G401 (cell line): ENCODE results near the gene SNX8. TPM values are rescaled to one million over a fixed set of nuclear protein-coding genes. Genes with fewer than 3 reads are reported as not detected.
"Not testable (repeated sequence)": the region's sequence is repeated elsewhere in the genome, so short reads cannot be mapped to it uniquely, and the experiment has no call there.

ENCODE experiments used
- DNase-seq: peaks from one replicate; pipeline ENCODE4 v3.0.0-alpha.2; 2015; ENCODE audit warnings: low spot score
- in situ Hi-C: cut with HindIII; loops from 2 replicates; pipeline ENCODE4 v1.10.0; 2016; ENCODE audit warnings: low sequenced_read_pairs, mixed read lengths
- total RNA-seq: library from RNA; depleted of rRNA; stranded (reverse); fragments of >200 nt; shearing (Covaris generic); gene quantifications from 2 replicates; pipeline ENCODE4 v1.2.3, GENCODE V29; 2014

The SNX8 gene
- total RNA-seq, 1 experiment from 2014 or later = 52.9 TPM

DNA sequence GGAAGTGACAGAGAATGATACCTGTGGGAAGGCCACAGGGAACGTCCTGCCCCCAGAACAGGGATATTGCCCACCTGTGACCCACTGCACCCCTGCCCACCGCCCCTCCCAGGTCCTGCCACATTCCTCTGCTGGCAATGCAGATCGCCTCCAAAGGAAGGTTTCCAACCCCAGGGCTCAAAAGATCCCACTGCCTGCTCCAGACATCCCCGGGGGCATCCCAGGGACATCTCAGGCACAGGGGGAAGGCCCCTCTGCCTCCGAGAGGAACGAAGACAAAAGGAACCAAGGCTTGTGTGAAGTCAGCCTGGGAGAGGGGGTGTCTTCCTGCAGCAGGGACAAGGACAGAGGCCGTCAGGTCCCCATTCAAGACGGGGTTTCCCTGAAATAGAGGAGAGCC is 43.7 kb downstream of the SNX8 start:
- no peak for DNase-seq
- in situ Hi-C loops = no loop called here

DNA sequence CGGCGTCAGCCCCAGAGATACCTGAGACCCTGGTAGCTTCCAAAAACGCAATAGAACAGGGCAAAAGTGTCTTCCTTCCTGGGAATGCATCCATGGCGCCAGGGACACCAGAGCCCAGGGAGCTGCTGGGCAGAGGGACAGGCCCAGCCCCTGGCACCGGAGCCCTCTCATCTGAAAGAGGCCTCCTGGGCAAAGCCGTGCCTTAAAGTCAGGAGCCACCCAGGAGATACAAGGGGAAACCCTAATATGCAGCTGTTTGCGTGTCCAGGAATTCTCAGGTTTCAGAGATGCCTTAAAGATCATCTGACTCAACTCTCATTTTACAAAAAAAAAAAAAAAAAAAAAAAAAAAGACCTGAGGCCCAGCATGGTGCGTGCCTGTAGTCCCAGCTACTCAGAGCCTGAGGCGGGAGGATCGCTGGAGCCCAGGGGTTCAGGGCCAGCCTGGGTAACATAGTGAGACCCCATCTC is 44.2 kb downstream of the SNX8 start:
- no peak for DNase-seq
- in situ Hi-C loops = no loop called here

DNA sequence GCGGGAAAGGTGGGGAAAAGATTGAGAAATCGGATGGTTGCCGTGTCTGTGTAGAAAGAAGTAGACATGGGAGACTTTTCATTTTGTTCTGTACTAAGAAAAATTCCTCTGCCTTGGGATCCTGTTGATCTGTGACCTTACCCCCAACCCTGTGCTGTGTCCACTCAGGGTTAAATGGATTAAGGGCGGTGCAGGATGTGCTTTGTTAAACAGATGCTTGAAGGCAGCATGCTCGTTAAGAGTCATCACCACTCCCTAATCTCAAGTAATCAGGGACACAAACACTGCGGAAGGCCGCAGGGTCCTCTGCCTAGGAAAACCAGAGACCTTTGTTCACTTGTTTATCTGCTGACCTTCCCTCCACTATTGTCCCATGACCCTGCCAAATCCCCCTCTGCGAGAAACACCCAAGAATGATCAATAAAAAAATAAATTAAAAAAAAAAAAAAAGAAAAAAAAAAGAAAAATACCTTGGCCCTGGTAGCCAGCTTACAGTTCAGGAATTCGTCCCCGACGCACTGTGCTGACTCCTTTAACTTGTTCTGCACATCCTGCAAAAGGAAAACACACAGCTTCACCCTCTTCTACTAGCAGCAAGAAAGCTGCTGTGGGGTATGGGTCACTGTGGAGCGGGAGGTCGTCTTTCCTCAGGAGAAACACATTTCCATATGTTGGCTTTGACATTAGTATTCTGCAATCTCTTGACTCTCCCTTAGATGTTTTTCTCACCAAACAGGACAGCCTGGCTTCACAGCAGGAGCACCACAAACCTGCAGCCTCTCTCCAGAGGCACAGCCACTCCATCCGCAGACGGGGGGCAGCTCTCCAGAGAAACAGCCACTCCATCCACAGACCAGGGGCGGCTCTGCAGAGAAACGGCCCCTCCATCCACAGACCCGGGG is 44.9 kb downstream of the SNX8 start:
- in situ Hi-C loops = not testable (repeated sequence)

DNA sequence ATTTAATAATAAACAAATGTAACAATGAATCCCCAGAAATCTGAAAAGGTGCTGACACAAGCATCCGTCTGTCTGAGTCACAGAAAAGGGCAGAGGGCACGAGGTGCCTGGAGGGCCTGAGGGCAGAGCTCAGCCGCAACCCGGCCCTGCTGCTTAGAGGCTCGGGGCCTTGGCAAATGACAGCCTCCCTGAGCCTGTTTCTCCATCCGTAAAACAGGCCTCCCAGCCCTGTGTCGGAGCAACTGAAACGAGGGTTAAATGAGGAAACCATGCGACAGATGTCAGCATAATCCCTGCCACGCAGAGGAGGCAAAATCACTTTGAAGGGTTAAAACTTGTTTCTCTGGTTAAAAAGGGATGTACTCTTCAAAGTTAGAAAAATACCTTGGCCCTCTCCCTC is 47.3 kb downstream of the SNX8 start:
- no peak for DNase-seq
- in situ Hi-C loops = no loop called here

More for the DNA sequence above, 44.9 kb downstream of the SNX8 start:
- peak; percentile 79 for DNase-seq

DNA sequence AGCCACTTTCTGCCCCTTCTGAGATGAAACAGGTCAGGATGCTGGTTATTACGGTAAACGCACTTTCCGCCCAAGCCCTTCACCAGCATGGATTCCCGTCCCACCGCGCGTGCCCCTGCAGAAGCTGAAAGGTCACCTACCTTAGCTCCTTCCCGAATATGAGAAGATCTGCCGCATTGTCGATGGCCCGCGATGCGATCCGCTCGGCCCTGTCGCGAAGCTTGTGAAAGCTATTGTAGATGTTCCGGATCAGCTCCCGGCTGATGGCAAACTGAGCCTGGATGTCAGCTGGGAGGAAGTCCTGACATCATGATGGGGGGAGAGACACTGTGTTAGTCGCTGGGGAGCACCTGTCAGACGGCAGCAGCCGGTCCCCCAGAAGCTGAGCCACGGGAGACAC is 50.1 kb downstream of the SNX8 start:
- in situ Hi-C loops = no loop called here
- no peak for DNase-seq

DNA sequence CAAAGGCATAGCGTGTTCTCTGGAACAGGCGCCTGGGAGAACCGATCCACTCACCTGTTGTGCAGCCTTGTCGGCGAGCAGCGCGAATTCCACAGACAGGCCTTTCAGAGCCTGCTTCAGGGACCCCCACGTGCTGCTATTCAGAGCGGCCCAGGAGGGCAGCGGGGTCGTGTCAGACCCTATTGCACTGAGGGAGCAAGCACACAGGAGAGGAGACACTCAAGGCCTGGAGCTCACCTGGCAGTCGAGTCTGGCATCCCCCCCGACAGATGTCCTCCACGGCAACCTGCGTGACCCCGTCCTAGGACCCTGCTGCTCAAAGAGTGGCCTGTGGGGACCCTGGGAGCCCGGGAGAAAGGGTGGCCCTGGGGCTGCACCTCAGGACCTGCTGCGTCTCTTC is 51.1 kb downstream of the SNX8 start:
- no peak for DNase-seq
- in situ Hi-C loops = no loop called here

DNA sequence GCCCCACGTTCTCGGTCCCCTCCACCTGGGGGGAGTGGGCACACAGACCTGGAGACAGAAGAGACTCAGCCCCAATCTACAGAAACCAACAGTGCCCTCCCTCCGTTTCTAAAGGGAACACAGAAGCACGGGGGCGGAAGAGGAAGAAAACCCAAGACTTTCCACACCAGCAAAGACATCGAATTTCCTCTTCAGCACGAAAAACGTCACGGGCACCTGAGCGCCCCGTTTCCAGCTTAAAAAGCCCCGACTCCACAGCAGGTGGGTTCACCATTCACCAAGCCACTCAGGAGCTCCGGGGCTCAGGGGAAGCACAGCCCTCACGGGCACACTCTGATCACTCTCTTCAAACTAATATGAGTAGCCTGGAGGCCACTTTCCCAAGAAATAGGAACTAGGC is 52.6 kb downstream of the SNX8 start:
- DNase-seq = no peak
- in situ Hi-C loops = no loop called here

DNA sequence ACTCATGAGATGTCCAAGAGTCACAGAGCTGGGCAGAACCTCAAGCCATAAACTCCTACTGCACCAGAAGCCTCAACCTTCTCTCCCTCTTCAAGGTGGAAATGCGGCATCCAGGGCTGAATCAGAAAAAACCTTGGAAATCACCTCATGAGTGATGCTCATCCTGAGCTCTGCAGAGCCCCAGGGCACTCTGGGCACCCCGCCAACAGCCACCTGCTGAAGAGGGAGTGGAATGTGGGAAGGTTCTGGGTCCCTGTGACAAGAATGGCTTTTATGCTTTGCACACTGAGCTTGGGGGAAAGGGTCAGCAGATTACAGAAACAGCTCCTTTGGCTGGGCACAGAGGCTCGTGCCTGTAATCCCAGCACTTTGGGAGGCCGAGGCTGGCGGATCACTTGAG is 53.4 kb downstream of the SNX8 start:
- in situ Hi-C loops = no loop called here
- peak; percentile 59 for DNase-seq

DNA sequence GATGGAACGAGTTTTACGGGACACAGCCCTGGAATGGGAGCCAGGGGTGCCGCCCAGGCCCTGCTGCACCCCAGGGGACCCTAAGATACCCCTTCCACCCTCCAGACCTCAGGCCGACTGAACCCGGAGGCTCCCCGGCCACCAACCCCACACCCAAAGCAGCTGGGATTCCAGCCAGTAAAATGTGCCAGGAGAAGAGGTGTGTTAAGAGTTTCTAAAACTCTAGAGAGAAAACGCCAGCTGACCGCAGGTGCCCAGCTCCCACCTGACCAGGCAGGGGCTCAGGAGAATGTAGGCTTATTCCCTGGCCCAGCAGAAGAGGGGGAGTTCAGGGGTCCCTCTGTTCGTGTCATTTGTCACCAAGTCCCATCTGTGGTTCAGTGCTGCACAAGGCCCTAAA is 54.8 kb downstream of the SNX8 start:
- no peak for DNase-seq
- in situ Hi-C loops = no loop called here

DNA sequence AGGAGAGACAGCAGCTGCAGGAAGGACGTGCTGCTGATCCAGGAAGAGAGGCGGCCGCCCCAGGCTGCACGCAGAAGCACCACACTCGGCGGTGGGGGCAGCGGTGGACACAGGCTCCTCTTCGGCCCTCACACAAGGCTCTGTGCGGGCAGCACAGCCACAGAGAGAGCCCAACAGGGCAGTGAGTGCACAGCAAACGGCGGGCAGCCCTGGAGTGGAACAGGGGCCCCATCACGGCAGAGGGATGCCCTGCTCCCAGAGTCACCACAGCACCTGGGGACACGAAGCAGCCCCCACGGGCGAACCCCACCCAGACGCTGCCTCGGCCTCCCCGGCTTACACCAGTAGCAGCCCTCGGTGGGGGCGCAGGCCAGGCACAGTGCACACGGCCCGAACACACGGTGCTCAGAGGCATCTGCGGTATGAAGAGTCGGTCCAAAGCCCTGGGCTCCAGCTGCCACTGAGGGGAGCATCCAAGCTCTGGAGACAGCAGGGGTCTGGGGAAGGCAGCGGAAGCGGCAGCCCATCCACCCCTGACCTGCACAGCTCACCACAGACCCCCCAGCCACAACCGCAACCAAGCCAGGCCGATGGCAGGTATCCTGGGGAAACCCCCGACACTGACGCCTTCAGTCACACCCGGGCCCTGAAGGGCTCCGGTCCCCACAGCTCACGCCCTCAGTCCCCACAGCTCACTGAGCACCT is 55.4 kb downstream of the SNX8 start:
- in situ Hi-C loops = no loop called here
- no peak for DNase-seq

DNA sequence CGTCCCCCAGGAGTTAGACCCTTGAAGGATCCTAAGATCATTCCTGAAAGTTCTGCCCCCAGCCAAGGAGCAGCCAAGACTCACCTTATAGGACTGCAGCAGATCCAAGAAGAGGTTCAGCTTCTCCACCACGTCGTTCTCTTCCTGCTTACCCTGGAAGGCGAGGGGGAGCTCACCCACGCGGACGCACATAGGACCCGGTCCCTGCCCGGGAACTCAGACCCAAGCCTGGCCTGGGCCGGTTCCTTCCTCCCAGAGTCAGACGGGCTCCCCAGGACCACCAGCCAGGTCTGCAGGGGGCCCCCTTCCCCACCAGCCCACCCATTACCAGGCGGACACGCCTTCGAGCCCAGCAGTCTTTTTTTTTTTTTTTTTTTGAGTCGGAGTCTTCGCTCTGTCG is 56.6 kb downstream of the SNX8 start:
- DNase-seq = no peak
- in situ Hi-C loops = no loop called here

DNA sequence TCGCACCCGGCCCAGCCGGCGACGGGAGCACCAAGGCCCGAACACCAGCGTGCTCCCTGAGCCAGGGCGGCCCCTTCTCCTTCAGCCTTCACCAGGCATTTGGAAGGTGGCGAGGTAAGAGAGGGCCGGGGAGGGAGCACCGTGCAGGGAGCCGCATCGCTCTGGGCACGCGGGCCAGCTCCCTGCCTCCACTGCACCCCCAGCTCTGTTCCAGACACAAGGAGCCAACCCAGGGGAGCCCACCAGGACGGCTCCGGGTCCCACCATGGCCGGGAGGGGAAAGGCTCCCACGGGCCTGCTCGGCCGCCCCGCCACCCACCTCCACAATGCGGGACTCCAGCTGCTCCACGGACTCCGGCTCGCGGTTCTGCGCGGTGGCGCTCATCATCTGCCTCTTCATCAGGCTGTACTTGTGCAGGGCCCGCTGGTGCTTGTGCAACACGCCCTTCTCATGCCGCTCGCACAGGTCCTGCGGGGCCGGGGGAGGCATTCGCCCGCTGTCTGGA is 57.1 kb downstream of the SNX8 start:
- DNase-seq = no peak
- in situ Hi-C loops = no loop called here

DNA sequence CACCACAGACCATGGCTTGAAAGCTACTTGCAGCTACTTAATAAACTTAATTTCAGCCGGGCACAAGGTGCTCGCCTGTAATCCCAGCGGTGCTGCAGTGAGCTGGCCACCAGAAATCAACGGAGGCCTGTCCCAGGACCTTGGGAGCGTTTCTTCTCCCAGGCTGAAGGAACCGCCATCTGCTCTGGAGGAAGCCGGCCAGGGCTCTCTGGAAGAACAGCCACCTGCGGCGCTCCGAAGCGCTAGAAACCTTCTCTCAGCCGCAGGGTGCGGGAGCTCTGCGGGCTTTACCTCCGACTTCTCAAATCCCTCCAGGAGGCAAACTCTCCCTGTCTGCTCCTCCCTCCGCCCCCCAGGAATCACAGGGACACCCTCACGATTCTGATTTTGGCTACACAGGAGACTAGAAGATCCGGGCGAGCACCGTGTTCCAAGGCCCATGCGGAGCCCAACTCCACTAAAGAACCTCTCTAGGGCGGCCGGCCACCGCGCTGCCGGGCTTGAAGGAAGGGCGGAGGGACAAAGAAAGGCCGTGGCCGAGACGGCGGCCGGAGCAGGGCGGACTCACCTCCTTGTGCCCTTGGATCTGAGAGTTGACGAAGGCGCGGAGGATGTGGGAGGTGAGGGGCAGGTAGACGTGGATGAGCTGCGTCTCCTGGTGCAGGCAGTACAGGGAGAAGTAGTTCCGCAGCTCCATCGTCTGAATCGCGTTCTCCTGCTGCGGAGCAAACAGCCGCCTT is 57.8 kb downstream of the SNX8 start:
- in situ Hi-C loops = no loop called here
- peak; percentile 69 for DNase-seq

DNA sequence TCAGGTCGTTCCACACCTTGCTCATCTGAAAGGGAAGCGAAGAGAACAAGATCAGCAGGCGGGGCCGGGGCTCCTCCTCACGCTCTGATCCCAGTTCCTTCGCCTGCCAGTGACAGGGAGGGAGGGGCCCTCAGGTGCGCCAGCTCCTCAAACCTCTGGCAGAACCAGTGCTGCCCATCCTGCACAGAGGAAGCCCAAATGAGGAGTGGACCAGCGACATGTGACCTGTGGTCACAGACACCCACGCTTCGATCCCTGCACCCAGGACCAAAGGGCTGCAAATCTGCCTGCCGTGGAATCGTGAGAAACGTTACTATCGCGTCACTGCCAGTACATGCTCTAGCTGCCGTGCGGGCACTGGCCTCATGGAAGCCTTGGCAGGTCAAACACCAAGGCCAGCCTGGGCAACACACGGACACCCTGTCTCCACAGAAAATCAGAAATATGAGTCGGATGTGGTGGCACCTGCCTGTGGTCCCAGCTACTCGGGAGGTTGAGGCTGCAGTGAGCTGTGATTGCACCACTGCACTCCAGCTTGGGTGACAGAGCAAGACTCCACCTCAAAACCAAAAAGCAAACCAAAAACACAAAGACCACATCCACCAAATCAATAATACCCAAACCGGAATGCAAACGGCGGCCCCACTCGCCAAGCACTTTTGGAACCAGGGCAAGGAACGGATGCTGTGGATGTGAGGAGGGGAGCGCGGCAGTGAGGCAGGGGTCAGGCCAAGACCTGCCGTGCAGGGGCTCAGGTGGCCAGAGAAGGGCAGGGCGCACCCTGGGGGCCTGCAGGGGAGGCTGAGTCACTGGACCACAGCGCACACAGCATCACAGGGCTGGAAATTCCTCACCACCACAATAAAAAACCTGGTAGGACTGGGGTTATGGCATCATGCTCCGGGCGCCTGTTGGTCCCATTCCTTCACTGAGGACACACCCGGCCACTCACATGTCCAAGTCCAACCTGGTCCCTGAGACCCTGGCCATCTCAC is 58.8 kb downstream of the SNX8 start:
- in situ Hi-C loops = no loop called here
- no peak for DNase-seq

DNA sequence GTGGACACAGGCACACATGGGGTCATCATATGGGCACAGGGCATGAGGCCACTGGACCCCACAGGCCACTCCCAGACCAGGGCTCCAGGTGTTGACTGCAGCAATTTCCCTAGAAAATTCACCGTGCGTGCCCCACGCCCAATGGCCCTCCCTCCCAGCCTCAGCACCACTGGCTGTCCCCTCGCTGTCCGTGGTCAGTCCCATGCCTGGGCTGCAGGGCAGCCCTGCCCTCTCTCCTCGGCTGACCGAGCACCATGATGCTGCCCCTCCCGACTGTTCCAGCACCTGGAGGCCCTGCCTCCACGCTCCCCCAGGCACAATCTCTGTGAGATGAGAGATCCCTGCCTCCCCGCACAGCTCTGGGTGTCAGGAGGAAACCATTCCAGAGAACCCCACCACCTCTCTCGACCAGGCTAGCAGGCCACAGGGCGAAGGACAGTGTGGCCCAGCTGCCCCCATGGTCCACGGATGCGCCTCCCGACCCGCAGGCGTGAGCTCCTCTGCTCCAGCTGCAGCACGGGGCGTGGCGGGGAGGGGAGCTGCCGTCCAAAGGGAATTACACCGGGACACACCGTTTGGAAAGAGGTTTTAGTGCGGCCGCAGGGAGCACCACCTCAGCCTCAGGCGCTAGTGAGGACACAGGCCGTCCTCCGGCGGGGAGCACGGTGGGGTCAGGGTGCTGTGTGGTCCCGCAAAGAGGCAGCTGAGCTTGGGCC is 59.7 kb downstream of the SNX8 start:
- no peak for DNase-seq
- in situ Hi-C loops = no loop called here

DNA sequence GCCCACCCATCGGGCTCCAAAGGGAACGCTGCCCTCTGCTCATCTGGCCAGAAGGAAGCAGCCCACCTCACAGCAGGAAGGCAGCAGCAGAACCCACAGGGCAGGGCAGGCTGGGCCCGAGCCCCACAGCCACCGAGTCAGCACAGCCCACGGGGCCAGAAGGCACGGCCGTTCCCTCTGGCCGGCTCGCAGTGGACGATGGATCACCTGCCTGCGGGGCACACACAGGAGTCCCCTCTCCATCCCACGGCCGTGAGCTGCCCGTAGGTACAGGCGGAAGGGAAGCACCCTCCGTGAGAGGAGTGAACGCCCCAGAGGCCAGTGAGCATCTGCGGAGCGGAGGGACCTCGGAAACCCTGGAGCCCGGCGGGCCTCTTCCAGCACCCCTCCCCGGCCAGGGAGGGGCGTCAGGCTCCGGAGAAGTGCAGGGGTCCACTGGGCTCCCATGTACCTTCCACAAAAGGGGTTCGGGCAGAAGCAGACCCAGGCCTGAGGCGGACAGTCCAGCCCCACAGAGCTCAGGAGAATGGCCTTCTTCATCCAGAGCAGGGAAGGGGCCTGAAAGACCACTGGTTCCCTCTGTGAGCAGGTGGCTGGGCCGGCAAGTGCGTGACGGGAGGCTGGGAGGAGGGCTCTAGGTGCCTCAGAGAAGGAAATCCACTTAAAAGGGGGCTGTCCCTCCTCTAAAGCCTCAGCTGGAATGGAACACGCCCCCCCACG is 60.6 kb downstream of the SNX8 start:
- no peak for DNase-seq
- in situ Hi-C loops = no loop called here

DNA sequence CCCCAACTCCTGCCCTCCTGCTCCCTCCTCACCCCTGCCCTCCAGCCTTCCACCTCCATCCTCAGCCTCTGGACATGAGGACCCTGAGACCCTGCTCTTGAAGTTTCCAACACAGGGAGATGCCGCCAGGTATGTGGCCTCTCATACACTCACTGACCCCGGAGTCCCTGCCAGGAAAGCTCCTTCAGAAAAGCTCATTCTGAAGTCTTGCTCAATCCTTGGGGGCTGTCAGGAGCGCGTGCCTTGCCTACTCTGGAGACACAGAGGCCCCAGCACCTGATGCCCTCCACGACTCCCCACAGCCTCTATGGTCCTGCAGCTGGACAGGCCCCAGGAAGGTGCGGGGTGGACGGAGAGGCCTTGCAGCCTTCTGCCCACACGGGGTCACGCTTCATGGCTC is 61.2 kb downstream of the SNX8 start:
- in situ Hi-C loops = no loop called here
- no peak for DNase-seq
